Neural progenitor cell (in vitro differentiated cells): ENCODE data around the gene SEMA6D. TPM values are rescaled to one million over a fixed set of nuclear protein-coding genes. Genes with fewer than 3 reads are reported as not detected.
A peak's percentile ranks its signal among the peaks of the same experiment; 100 is the strongest.

ENCODE experiments used
- DNase-seq: peaks from one replicate; pipeline ENCODE4 v3.0.0-alpha.2; 2016; ENCODE audit warnings: low spot score
- H2AFZ ChIP-seq: fragments of 200-600 bp; sonication (generic); replicated peaks from 2 replicates; pipeline ENCODE4 v1.6.1; 2016; ENCODE audit warnings: antibody characterized with exemption
- H3F3A ChIP-seq: fragments of 200-600 bp; sonication (generic); 2 replicates; pipeline ENCODE4 v1.6.1; 2016; ENCODE audit warnings: antibody characterized with exemption, low read depth
- H3K27ac ChIP-seq: fragments of 200-600 bp; sonication (generic); 2 replicates; pipeline ENCODE4 v1.5.1; 2016; ENCODE audit warnings: mild to moderate bottlenecking
- H3K27me3 ChIP-seq: fragments of 200-600 bp; sonication (generic); 2 replicates; pipeline ENCODE4 v1.6.1; 2016; ENCODE audit warnings: mild to moderate bottlenecking, moderate library complexity
- H3K36me3 ChIP-seq: fragments of 200-600 bp; sonication (generic); 2 replicates; pipeline ENCODE4 v1.5.1; 2016
- H3K4me1 ChIP-seq: fragments of 200-600 bp; sonication (generic); 2 replicates; pipeline ENCODE4 v1.6.1; 2016; ENCODE audit warnings: mixed run types
- H3K4me2 ChIP-seq: fragments of 200-600 bp; sonication (generic); 2 replicates; pipeline ENCODE4 v1.6.1; 2016
- H3K4me3 ChIP-seq: fragments of 200-600 bp; sonication (generic); 2 replicates; pipeline ENCODE4 v1.5.1; 2016
- H3K79me2 ChIP-seq: fragments of 200-600 bp; sonication (generic); 2 replicates; pipeline ENCODE4 v1.6.1; 2016; ENCODE audit warnings: low read depth
- H3K9ac ChIP-seq: fragments of 200-600 bp; sonication (generic); 2 replicates; pipeline ENCODE4 v1.6.1; 2016
- H3K9me3 ChIP-seq: fragments of 200-600 bp; sonication (generic); 2 replicates; pipeline ENCODE4 v1.5.1; 2016; ENCODE audit warnings: low read depth
- H4K20me1 ChIP-seq: fragments of 200-600 bp; sonication (generic); 2 replicates; pipeline ENCODE4 v1.6.1; 2016; ENCODE audit warnings: low read depth
- H3K27ac Mint-ChIP-seq: 3 replicates; pipeline ENCODE4 v1.8.0; 2021; ENCODE audit warnings: mixed read lengths
- H3K27me3 Mint-ChIP-seq: 2 replicates; pipeline ENCODE4 v1.8.0; 2022; ENCODE audit warnings: low read depth, mild to moderate bottlenecking, inconsistent platforms, moderate library complexity, mixed read lengths; ENCODE audit not compliant: insufficient read depth
- H3K36me3 Mint-ChIP-seq: 3 replicates; pipeline ENCODE4 v1.8.0; 2021; ENCODE audit warnings: mixed read lengths
- H3K4me1 Mint-ChIP-seq: 3 replicates; pipeline ENCODE4 v1.8.0; 2021; ENCODE audit warnings: mixed read lengths
- H3K4me3 Mint-ChIP-seq: 3 replicates; pipeline ENCODE4 v1.8.0; 2021; ENCODE audit warnings: mild to moderate bottlenecking, moderate library complexity, mixed read lengths
- H3K9me3 Mint-ChIP-seq: 3 replicates; pipeline ENCODE4 v1.8.0; 2020; ENCODE audit warnings: mixed read lengths
- CTCF ChIP-seq: fragments of 200-600 bp; sonication (generic); IDR thresholded peaks from 2 replicates; pipeline ENCODE4 v1.5.1; 2017; ENCODE audit warnings: antibody characterized with exemption, mild to moderate bottlenecking
- EZH2 ChIP-seq: fragments of 200-600 bp; sonication (generic); IDR thresholded peaks from 2 replicates; pipeline ENCODE4 v1.6.1; 2017; ENCODE audit warnings: antibody characterized with exemption, mild to moderate bottlenecking, moderate library complexity
- EZH2phosphoT487 ChIP-seq: fragments of 200-600 bp; sonication (generic); IDR thresholded peaks from 2 replicates; pipeline ENCODE4 v1.6.1; 2017; ENCODE audit warnings: antibody characterized with exemption
- total RNA-seq: library from RNA; depleted of rRNA; stranded (reverse); fragments of >200 nt; gene quantifications from 2 replicates; pipeline ENCODE4 v1.2.3, GENCODE V29; 2015; ENCODE audit warnings: low replicate concordance

The SEMA6D gene
- total RNA-seq, 1 donor from 2014 or later = 23.5 TPM

GRCh38 chr15:47688573-47689086 lies 28.7 kb upstream of the SEMA6D start:
- TF ChIP-seq CTCF (no peak), EZH2phosphoT487 (no peak), EZH2 (no peak)
- no peak overlapping the region for H3K4me3 ChIP-seq
- H4K20me1 ChIP-seq = no peaks in the 10 kb centered on the region
- H3K27ac ChIP-seq = no peak overlapping the region
- Mint-ChIP-seq H3K9me3 (peaks cover 2% of the 10 kb centered on the region), H3K27ac (no peak overlapping the region), H3K27me3 (no peaks in the 10 kb centered on the region), H3K36me3 (peaks cover 2% of the 10 kb centered on the region), H3K4me1 (peaks cover 19% of the 10 kb centered on the region), H3K4me3 (no peak overlapping the region)
- no peaks in the 10 kb centered on the region for H3K9me3 ChIP-seq
- no peaks in the 10 kb centered on the region for H3K27me3 ChIP-seq
- no peaks in the 10 kb centered on the region for H3K4me1 ChIP-seq
- H3K4me2 ChIP-seq = no peak overlapping the region
- H2AFZ ChIP-seq = no peak overlapping the region
- no peaks in the 10 kb centered on the region for H3F3A ChIP-seq
- H3K79me2 ChIP-seq = no peaks in the 10 kb centered on the region
- H3K36me3 ChIP-seq = no peaks in the 10 kb centered on the region
- no peak overlapping the region for H3K9ac ChIP-seq
- DNase-seq = no peak

GRCh38 chr15:47689660-47690059 lies 27.6 kb upstream of the SEMA6D start:
- no peak overlapping the region for H3K4me3 Mint-ChIP-seq
- H3K9me3 Mint-ChIP-seq = peaks cover 2% of the 10 kb centered on the region

GRCh38 chr15:47691882-47692281 lies 25.4 kb upstream of the SEMA6D start:
- no peak for DNase-seq
- TF ChIP-seq EZH2phosphoT487 (no peak), EZH2 (no peak), CTCF (no peak)
- no peaks in the 10 kb centered on the region for H3K27me3 Mint-ChIP-seq
- H3K9me3 ChIP-seq = no peaks in the 10 kb centered on the region
- H3K9me3 Mint-ChIP-seq = peaks cover 2% of the 10 kb centered on the region
- no peaks in the 10 kb centered on the region for H4K20me1 ChIP-seq
- no peak overlapping the region for H3K9ac ChIP-seq
- H3K4me3 Mint-ChIP-seq = no peak overlapping the region
- no peak overlapping the region for H3K4me2 ChIP-seq
- H2AFZ ChIP-seq = no peak overlapping the region
- no peaks in the 10 kb centered on the region for H3F3A ChIP-seq
- H3K4me1 ChIP-seq = no peaks in the 10 kb centered on the region
- no peak overlapping the region for H3K4me3 ChIP-seq
- H3K27ac ChIP-seq = no peak overlapping the region
- no peaks in the 10 kb centered on the region for H3K27me3 ChIP-seq
- no peak overlapping the region for H3K27ac Mint-ChIP-seq
- H3K36me3 ChIP-seq = no peaks in the 10 kb centered on the region
- H3K79me2 ChIP-seq = no peaks in the 10 kb centered on the region
- H3K36me3 Mint-ChIP-seq = peaks cover 2% of the 10 kb centered on the region
- peaks cover 25% of the 10 kb centered on the region for H3K4me1 Mint-ChIP-seq

More at GRCh38 chr15:47689660-47690059, 27.6 kb upstream of the SEMA6D start:
- Mint-ChIP-seq H3K4me1 (peaks cover 23% of the 10 kb centered on the region), H3K27ac (no peak overlapping the region), H3K27me3 (no peaks in the 10 kb centered on the region), H3K36me3 (peaks cover 2% of the 10 kb centered on the region)
- Histone ChIP-seq H3K9me3 (no peaks in the 10 kb centered on the region), H3K4me3 (no peak overlapping the region), H2AFZ (peak overlapping the region; percentile 55), H3F3A (no peaks in the 10 kb centered on the region), H3K4me2 (no peak overlapping the region), H3K4me1 (no peaks in the 10 kb centered on the region), H3K79me2 (no peaks in the 10 kb centered on the region), H4K20me1 (no peaks in the 10 kb centered on the region), H3K36me3 (no peaks in the 10 kb centered on the region), H3K9ac (no peak overlapping the region), H3K27me3 (no peaks in the 10 kb centered on the region), H3K27ac (no peak overlapping the region)
- no peak for DNase-seq
- TF ChIP-seq EZH2 = no peak
- TF ChIP-seq EZH2phosphoT487 = no peak
- no peak for TF ChIP-seq CTCF
